CD4-positive, CD25-positive, alpha-beta regulatory T cell (primary cell): ENCODE results near the gene CPTP. TPM values are rescaled to one million over a fixed set of nuclear protein-coding genes. Genes with fewer than 3 reads are reported as not detected.

Experiments
- ATAC-seq, 2 donors: fragments of 150-1000 bp; cut with Tn5 transposase; one replicate each; pipeline ENCODE4 v1.10.0; 2021; ENCODE audit warnings: low read depth in 2 of 2, moderate number of reproducible peaks in 2 of 2, moderate library complexity in 1 of 2
- DNase-seq, 3 donors: peaks; one replicate each; pipeline versions ENCODE4 v3.0.0 to v3.0.0-alpha.2; 2012 to 2022; ENCODE audit warnings: mixed read lengths in 1 of 3
- H3K27ac ChIP-seq: one replicate; pipeline ENCODE4 v1.7.0; 2013; ENCODE audit warnings: mild to moderate bottlenecking, low read length; ENCODE audit not compliant: insufficient read depth, poor library complexity, severe bottlenecking
- H3K27me3 ChIP-seq: one replicate; pipeline ENCODE4 v1.7.0; 2013; ENCODE audit warnings: low read length; ENCODE audit not compliant: control insufficient read depth, insufficient read depth
- H3K36me3 ChIP-seq: one replicate; pipeline ENCODE4 v1.7.0; 2013; ENCODE audit warnings: mild to moderate bottlenecking, low read length, moderate library complexity; ENCODE audit not compliant: control insufficient read depth, insufficient read depth
- H3K4me1 ChIP-seq: 2 replicates; pipeline ENCODE4 v1.7.0; 2013; ENCODE audit warnings: mild to moderate bottlenecking, low read length; ENCODE audit not compliant: insufficient read depth, control insufficient read depth, poor library complexity, severe bottlenecking
- H3K4me3 ChIP-seq: one replicate; pipeline ENCODE4 v1.7.0; 2013; ENCODE audit warnings: low read depth, mild to moderate bottlenecking, low read length, moderate library complexity
- H3K9me3 ChIP-seq, 2 experiments: 1 replicate in 1 of 2; 2 replicates in 1 of 2; pipeline ENCODE4 v1.7.0; 2013; ENCODE audit warnings: low read length in 2 of 2, mild to moderate bottlenecking in 1 of 2, moderate library complexity in 1 of 2; ENCODE audit not compliant: control insufficient read depth in 2 of 2
- H3K27ac Mint-ChIP-seq, 3 donors: one replicate each; pipeline ENCODE4 v1.8.0; 2020 to 2022; ENCODE audit warnings: mild to moderate bottlenecking in 3 of 3, mixed read lengths in 3 of 3, moderate library complexity in 2 of 3
- H3K27me3 Mint-ChIP-seq: one replicate; pipeline ENCODE4 v1.8.0; 2022; ENCODE audit warnings: mild to moderate bottlenecking, mixed read lengths
- H3K36me3 Mint-ChIP-seq: one replicate; pipeline ENCODE4 v1.8.0; 2020; ENCODE audit warnings: mixed read lengths
- H3K4me1 Mint-ChIP-seq, 4 donors: one replicate each; pipeline ENCODE4 v1.8.0; 2020 to 2022; ENCODE audit warnings: mixed read lengths in 4 of 4, mild to moderate bottlenecking in 1 of 4
- H3K4me3 Mint-ChIP-seq, 4 donors: one replicate each; pipeline ENCODE4 v1.8.0; 2020 to 2022; ENCODE audit warnings: mild to moderate bottlenecking in 4 of 4, mixed read lengths in 4 of 4, moderate library complexity in 3 of 4
- H3K9me3 Mint-ChIP-seq, 7 donors: one replicate each; pipeline ENCODE4 v1.8.0; 2020 to 2022; ENCODE audit warnings: mixed read lengths in 7 of 7, mild to moderate bottlenecking in 3 of 7, moderate library complexity in 2 of 7
- polyA plus RNA-seq, 4 donors: library from polyadenylated mRNA; unstranded; fragments of 300-500 nt; fragmentation: Illumina TruSeq; gene quantifications; one replicate each; pipeline ENCODE4 v1.2.3, GENCODE V29; 2021
- total RNA-seq: library from RNA; stranded (reverse); gene quantifications from one replicate; pipeline ENCODE4 v1.2.3, GENCODE V29; 2022

Gene CPTP
- total and polyA plus RNA-seq, 5 donors from 2014 or later: 21.4 to 40.1 (median 29.9) TPM

- H3K36me3 ChIP-seq: no peaks in the 10 kb centered on the region
- no peak for DNase-seq
- H3K4me3 ChIP-seq: no peak overlapping the region
- Mint-ChIP-seq H3K36me3 (no peaks in the 10 kb centered on the region), H3K9me3 (no peaks in the 10 kb centered on the region), H3K27me3 (no peaks in the 10 kb centered on the region), H3K27ac (no peak overlapping the region), H3K4me1 (peaks cover 0 to 29% (median 7%) of the 10 kb centered on the region in 4 donors), H3K4me3 (no peak overlapping the region)
- no peaks in the 10 kb centered on the region for H3K9me3 ChIP-seq
- no peak overlapping the region for H3K27ac ChIP-seq
- no peak for ATAC-seq
- H3K27me3 ChIP-seq: no peaks in the 10 kb centered on the region
- H3K4me1 ChIP-seq: peaks cover 25% of the 10 kb centered on the region
Measured at GRCh38 chr1:1328254-1328653, 3.7 kb downstream of the CPTP start.

DNA sequence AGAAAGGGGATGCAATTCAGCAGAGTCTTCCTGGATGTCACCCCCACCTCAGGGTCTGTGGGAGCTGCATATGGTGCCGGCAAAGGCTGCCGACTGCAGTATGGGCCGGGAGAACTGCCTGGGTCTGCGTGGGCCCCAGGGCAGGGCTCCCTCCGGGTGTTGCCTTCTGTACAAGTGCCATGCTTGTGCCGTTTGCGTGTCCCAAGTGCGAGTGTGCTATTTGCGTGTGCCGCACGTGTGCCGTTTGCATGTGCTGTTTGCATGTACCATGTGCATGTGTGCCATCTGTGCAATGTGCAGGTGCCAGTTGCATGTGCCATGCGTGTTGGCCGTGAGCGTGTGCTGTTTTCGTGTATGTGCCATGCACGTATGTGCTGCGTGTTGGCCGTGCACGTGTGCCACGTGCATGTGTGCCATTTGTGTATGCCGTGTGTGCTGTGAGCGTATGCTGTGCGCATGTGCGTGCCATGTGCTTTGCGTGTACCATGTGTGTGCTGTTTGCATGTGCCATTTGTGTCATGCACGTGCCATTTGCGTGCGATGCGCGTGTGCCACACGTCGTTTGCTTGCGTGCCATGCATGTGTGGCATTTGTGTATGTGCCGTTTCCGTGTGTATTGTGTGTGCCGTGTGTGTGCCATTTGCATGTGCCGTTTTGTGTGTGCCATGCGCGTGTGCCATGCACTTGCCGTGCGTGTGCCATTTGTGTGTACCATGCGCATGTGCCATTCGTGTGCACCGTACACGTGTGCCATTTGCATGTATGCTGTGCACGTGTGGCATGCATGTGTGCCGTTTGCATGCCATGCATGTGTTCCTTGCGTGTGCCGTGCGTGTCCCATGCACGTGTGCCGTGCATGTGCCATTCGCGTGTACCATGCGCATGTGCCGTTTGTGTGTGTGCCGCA is 5.0 kb downstream of the CPTP start:
- Histone ChIP-seq H3K9me3 (no peaks in the 10 kb centered on the region), H3K36me3 (no peaks in the 10 kb centered on the region), H3K4me3 (no peak overlapping the region), H3K27me3 (no peaks in the 10 kb centered on the region), H3K27ac (no peak overlapping the region), H3K4me1 (peaks cover 21% of the 10 kb centered on the region)
- ATAC-seq (no peak), DNase-seq (no peak)
- Mint-ChIP-seq H3K4me1 (peaks cover 0 to 23% (median 6%) of the 10 kb centered on the region in 4 donors), H3K4me3 (peak overlapping the region in 1 of 4 donors; percentile 84), H3K9me3 (no peaks in the 10 kb centered on the region), H3K27ac (no peak overlapping the region), H3K36me3 (no peaks in the 10 kb centered on the region), H3K27me3 (no peaks in the 10 kb centered on the region)

GRCh38 chr1:1330366-1331067 is 5.9 kb downstream of the CPTP start:
- no peak overlapping the region for H3K4me3 Mint-ChIP-seq
- no peak overlapping the region for H3K27ac Mint-ChIP-seq
- Histone ChIP-seq H3K4me1 (peaks cover 15% of the 10 kb centered on the region), H3K4me3 (no peak overlapping the region), H3K9me3 (no peaks in the 10 kb centered on the region), H3K27me3 (no peaks in the 10 kb centered on the region), H3K27ac (no peak overlapping the region), H3K36me3 (no peaks in the 10 kb centered on the region)
- H3K36me3 Mint-ChIP-seq: no peaks in the 10 kb centered on the region
- no peaks in the 10 kb centered on the region for H3K27me3 Mint-ChIP-seq
- H3K4me1 Mint-ChIP-seq: peaks cover 0 to 19% (median 6%) of the 10 kb centered on the region in 4 donors
- no peak for DNase-seq
- no peak for ATAC-seq
- no peaks in the 10 kb centered on the region for H3K9me3 Mint-ChIP-seq

GRCh38 chr1:1331068-1331965 is 6.7 kb downstream of the CPTP start, which contains the start of gene TAS1R3:
Gene TAS1R3, plus strand, starts transcription at chr1:1331280. Its CDS starts 66 bp downstream, at chr1:1331346.
- no peaks in the 10 kb centered on the region for H3K9me3 Mint-ChIP-seq
- no peak for DNase-seq

DNA sequence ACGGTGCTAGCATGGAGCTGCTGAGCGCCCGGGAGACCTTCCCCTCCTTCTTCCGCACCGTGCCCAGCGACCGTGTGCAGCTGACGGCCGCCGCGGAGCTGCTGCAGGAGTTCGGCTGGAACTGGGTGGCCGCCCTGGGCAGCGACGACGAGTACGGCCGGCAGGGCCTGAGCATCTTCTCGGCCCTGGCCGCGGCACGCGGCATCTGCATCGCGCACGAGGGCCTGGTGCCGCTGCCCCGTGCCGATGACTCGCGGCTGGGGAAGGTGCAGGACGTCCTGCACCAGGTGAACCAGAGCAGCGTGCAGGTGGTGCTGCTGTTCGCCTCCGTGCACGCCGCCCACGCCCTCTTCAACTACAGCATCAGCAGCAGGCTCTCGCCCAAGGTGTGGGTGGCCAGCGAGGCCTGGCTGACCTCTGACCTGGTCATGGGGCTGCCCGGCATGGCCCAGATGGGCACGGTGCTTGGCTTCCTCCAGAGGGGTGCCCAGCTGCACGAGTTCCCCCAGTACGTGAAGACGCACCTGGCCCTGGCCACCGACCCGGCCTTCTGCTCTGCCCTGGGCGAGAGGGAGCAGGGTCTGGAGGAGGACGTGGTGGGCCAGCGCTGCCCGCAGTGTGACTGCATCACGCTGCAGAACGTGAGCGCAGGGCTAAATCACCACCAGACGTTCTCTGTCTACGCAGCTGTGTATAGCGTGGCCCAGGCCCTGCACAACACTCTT is 7.6 kb downstream of the CPTP start:
- no peaks in the 10 kb centered on the region for H3K27me3 Mint-ChIP-seq
- no peaks in the 10 kb centered on the region for H3K27me3 ChIP-seq
- H3K4me1 Mint-ChIP-seq: peaks cover 0 to 5% (median 0%) of the 10 kb centered on the region in 4 donors
- no peaks in the 10 kb centered on the region for H3K36me3 Mint-ChIP-seq
- DNase-seq: no peak
- no peaks in the 10 kb centered on the region for H3K9me3 ChIP-seq
- H3K9me3 Mint-ChIP-seq: no peaks in the 10 kb centered on the region
- no peak overlapping the region for H3K4me3 Mint-ChIP-seq
- no peak overlapping the region for H3K4me3 ChIP-seq
- H3K27ac ChIP-seq: no peak overlapping the region
- no peaks in the 10 kb centered on the region for H3K4me1 ChIP-seq
- H3K27ac Mint-ChIP-seq: no peak overlapping the region
- no peaks in the 10 kb centered on the region for H3K36me3 ChIP-seq
- ATAC-seq: no peak

More at GRCh38 chr1:1331068-1331965, 6.7 kb downstream of the CPTP start, which contains the start of gene TAS1R3:
- no peak within 1 kb of the TSS for H3K27ac ChIP-seq
- Mint-ChIP-seq H3K4me3 (no peak within 1 kb of the TSS), H3K27ac (no peak within 1 kb of the TSS), H3K4me1 (peaks cover 0 to 11% (median 3%) of the 10 kb centered on the region in 4 donors), H3K27me3 (no peaks in the 10 kb centered on the region), H3K36me3 (no peaks in the 10 kb centered on the region)
- H3K4me3 ChIP-seq: no peak within 1 kb of the TSS
- peaks cover 7% of the 10 kb centered on the region for H3K4me1 ChIP-seq
- H3K27me3 ChIP-seq: no peaks in the 10 kb centered on the region
- ATAC-seq: no peak
- H3K36me3 ChIP-seq: no peaks in the 10 kb centered on the region
- H3K9me3 ChIP-seq: no peaks in the 10 kb centered on the region

GRCh38 chr1:1332774-1333480 is 8.3 kb downstream of the CPTP start:
- Histone ChIP-seq H3K9me3 (no peaks in the 10 kb centered on the region), H3K27me3 (no peaks in the 10 kb centered on the region), H3K4me1 (no peaks in the 10 kb centered on the region), H3K36me3 (no peaks in the 10 kb centered on the region), H3K4me3 (no peak overlapping the region), H3K27ac (no peak overlapping the region)
- no peaks in the 10 kb centered on the region for H3K9me3 Mint-ChIP-seq
- DNase-seq (no peak), ATAC-seq (no peak)
- H3K27ac Mint-ChIP-seq: no peak overlapping the region
- H3K4me1 Mint-ChIP-seq: peaks cover 0 to 3% (median 0%) of the 10 kb centered on the region in 4 donors
- H3K36me3 Mint-ChIP-seq: no peaks in the 10 kb centered on the region
- H3K4me3 Mint-ChIP-seq: no peak overlapping the region
- H3K27me3 Mint-ChIP-seq: no peaks in the 10 kb centered on the region
